Panc1 (cell line): Measurements from ENCODE around the gene LINGO4.

ENCODE experiments used
- CTCF ChIP-seq: fragments of 450-650 bp; IDR thresholded peaks from 2 replicates; pipeline ENCODE4 v1.5.1; 2017; ENCODE audit warnings: mild to moderate bottlenecking
- POLR2AphosphoS5 ChIP-seq: IDR thresholded peaks from 2 replicates; pipeline ENCODE4 v1.6.1; 2012; ENCODE audit warnings: mild to moderate bottlenecking, low read depth, low read length, moderate library complexity
- REST ChIP-seq, 2 experiments: IDR thresholded peaks; 2 replicates each; pipeline ENCODE4 v1.6.1; 2011 to 2012; ENCODE audit warnings: low read depth in 2 of 2, control low read depth in 1 of 2, low read length in 1 of 2, mild to moderate bottlenecking in 1 of 2, moderate library complexity in 1 of 2; ENCODE audit not compliant: insufficient read depth in 1 of 2
- TCF7L2 ChIP-seq: IDR thresholded peaks from 2 replicates; pipeline ENCODE4 v1.6.1; 2011; ENCODE audit warnings: mild to moderate bottlenecking, low read depth, low read length, inconsistent platforms

GRCh38 chr1:151837884-151838221 is 32.6 kb upstream of the LINGO4 start:
- TF ChIP-seq POLR2AphosphoS5 (no peak), CTCF (no peak), TCF7L2 (no peak), REST (IDR thresholded peaks at IDR 0.05; ENCODE audit: insufficient read depth in 1 of 2, low read depth in 2 of 2, low read length in 1 of 2) (no peak)
